Right cardiac atrium (tissue), 5 donors: ENCODE measurements around the gene CASZ1. TPM values are rescaled to one million over a fixed set of nuclear protein-coding genes. Genes with fewer than 3 reads are reported as not detected.

Experiments used
- ATAC-seq, 2 donors: fragments of 200-7000 bp; cut with Tn5 transposase; one replicate each; pipeline versions ENCODE4 v1.8.0 to v1.9.1; 2020; ENCODE audit warnings: moderate library complexity in 2 of 2, mild to moderate bottlenecking in 1 of 2
- DNase-seq, 3 donors: peaks; one replicate each; pipeline ENCODE4 v3.0.0-alpha.2; 2020
- H3K27ac ChIP-seq: one replicate; pipeline ENCODE4 v1.5.1; 2013; ENCODE audit warnings: mild to moderate bottlenecking, low read length, control low read depth, moderate library complexity
- H3K27me3 ChIP-seq: one replicate; pipeline ENCODE4 v1.6.1; 2013; ENCODE audit not compliant: control insufficient read depth, insufficient read depth
- H3K4me1 ChIP-seq: one replicate; pipeline ENCODE4 v1.6.1; 2013; ENCODE audit warnings: low read length; ENCODE audit not compliant: control insufficient read depth, insufficient read depth
- H3K4me3 ChIP-seq: one replicate; pipeline ENCODE4 v1.5.1; 2013; ENCODE audit warnings: low read length, control low read depth
- H3K9me3 ChIP-seq: one replicate; pipeline ENCODE4 v1.6.1; 2013; ENCODE audit warnings: low read length; ENCODE audit not compliant: control insufficient read depth
- whole genome bisulfite sequencing: extraction: QIAGEN DNeasy Blood & Tissue Kit; methylation state at CpG from one replicate; pipeline ENCODE4 v1.1.7; 2013; 5-methylcytosine and 5-hydroxymethylcytosine counted together
- intact Hi-C, 4 donors: fragments of 100-400 bp; cut with DNase I; formaldehyde crosslinking; loops; one replicate each; pipeline versions ENCODE4 v1.11.0 to v1.14.0; 2022 to 2023
- polyA plus RNA-seq: library from polyadenylated mRNA; stranded (reverse); fragments of 200-250 nt; gene quantifications from one replicate; pipeline ENCODE4 v1.2.3, GENCODE V29; 2013
- total RNA-seq, 4 donors: library from RNA; stranded (reverse); fragmentation: NEBNext Ultra II Directional; extraction: Animal tissue kit (Norgen Biotek cat#: 25700); gene quantifications; one replicate each; pipeline ENCODE4 v1.2.1, GENCODE V29; 2021
- donor health status: healthy with polysubstance abuse.
- donor health status: DM: no; HTN: yes; CAD: no.
- donor health status: DM: no; HTN: no; CAD: no.
- donor health status: DM: no; HTN: yes; CAD: no; lungs with severe emphysema.
- donor health status: DM: yes; HTN: yes; CAD: no.

CASZ1 gene
- total and polyA plus RNA-seq, 5 donors = 24.2 to 98.9 (median 54.5) TPM

- H3K4me1 ChIP-seq = peaks cover 12% of the 10 kb centered on the region
- ATAC-seq (peak; percentile 7 to 40), DNase-seq (peak; percentile 36 to 83 (median 83))
- no peak overlapping the region for H3K4me3 ChIP-seq
- no peaks in the 10 kb centered on the region for H3K9me3 ChIP-seq
- WGBS = 44% methylated on average over 15 of the region's 15 CpGs
- H3K27me3 ChIP-seq = no peaks in the 10 kb centered on the region
- H3K27ac ChIP-seq = peak overlapping the region; percentile 65
- intact Hi-C loops = no loop called here
Observed at GRCh38 chr1:10664251-10664650, 132.2 kb downstream of the CASZ1 start.

DNA sequence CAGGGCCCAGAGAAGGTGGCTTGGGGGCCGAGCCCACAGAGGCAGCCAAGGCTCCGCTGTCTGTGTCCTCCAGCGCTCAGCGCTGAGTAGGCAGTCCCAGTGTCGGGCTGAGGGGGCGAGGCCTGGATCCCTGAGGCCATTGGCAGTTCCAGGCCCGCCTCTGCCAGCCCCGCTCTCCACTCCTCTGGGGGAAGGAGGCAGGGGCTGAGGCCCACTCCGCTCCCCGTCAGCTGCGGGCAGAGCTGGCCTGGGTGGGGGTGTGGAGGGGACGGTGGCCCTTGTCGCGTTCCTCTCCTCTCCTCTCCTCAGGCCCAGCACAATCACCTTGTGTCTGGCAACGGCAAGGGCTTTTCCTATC lies 132.8 kb downstream of the CASZ1 start:
- ATAC-seq = peak; percentile 63 to 74

DNA sequence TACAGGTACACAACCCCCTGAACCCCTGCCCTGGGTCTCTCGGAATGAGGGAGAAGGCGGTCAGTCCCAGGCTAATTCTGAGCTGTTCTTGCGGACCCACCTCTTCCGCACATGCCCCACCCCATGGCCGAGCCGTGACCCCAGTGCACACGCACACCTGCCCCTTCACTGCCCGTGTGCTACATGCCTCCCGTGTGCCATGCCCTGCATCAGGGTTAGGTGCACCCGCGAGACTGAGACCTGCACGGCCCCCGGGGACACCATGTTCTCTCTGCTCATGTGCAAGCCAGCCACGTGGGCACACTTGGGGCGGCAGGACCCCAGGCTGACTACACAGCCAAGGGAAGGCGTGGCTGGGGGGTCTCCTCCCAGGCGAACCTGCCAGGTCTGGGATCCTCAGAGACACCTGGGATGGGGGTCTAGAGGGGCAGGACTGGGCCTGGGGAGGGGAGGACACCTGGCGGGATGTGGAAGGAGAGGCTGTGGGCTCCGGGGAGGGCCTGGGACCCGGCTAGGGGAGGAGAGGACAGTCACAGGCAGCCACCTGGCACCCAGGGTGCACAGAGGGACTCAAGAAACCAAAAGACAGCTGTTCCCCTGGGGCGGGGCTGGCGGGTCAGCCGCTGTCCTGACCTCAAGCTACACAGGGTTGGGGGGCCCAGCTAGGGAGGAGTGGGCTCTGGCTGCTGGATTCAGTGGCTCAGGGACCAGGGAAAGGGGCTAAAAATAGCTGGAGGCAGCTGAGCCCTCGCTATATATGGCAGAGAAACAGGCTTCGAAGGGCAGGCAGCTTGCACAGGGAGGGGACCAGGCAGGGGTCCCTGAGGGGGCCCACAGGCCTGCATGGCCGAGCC lies 133.4 kb downstream of the CASZ1 start:
- no peak overlapping the region for H3K4me3 ChIP-seq
- no peaks in the 10 kb centered on the region for H3K9me3 ChIP-seq
- 62% methylated on average over 26 of the region's 26 CpGs for WGBS
- peaks cover 6% of the 10 kb centered on the region for H3K4me1 ChIP-seq
- intact Hi-C loops = no loop called here
- no peaks in the 10 kb centered on the region for H3K27me3 ChIP-seq
- peak overlapping the region; percentile 65 for H3K27ac ChIP-seq
- DNase-seq (no peak), ATAC-seq (no peak)

More for the DNA sequence above, 132.8 kb downstream of the CASZ1 start:
- intact Hi-C loops = no loop called here
- DNase-seq = peak; percentile 72 to 91 (median 90)
- Histone ChIP-seq H3K9me3 (no peaks in the 10 kb centered on the region), H3K4me1 (peaks cover 8% of the 10 kb centered on the region), H3K27ac (peak overlapping the region; percentile 65), H3K27me3 (no peaks in the 10 kb centered on the region), H3K4me3 (no peak overlapping the region)
- WGBS = 30% methylated on average over 15 of the region's 15 CpGs

DNA sequence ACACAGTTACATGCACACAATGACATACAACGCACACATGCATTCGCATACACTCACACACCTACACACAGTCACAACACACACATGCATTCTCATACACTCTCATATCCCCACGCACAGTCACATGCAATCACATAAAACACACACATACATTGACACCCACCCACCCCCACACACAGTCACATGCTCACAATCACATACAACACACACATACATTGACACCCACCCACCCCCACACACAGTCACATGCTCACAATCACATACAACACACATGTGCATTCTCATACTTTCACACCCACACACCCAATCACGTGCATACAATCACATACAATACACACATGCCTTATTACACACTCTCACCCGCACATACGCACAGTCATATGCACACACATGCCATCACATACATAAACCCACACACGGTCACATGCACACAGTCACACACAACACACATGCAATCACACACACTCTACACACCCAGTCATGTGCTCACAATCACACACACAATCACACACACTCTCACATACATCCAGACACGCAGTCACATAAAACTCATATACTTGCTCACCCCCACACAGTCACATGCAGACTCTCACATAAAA lies 134.3 kb downstream of the CASZ1 start:
- H3K27ac ChIP-seq = no peak overlapping the region
- intact Hi-C loops = no loop called here
- DNase-seq (no peak), ATAC-seq (no peak)
- WGBS = 95% methylated on average over 8 of the region's 8 CpGs
- H3K9me3 ChIP-seq = no peaks in the 10 kb centered on the region
- H3K27me3 ChIP-seq = no peaks in the 10 kb centered on the region
- peaks cover 6% of the 10 kb centered on the region for H3K4me1 ChIP-seq
- no peak overlapping the region for H3K4me3 ChIP-seq

DNA sequence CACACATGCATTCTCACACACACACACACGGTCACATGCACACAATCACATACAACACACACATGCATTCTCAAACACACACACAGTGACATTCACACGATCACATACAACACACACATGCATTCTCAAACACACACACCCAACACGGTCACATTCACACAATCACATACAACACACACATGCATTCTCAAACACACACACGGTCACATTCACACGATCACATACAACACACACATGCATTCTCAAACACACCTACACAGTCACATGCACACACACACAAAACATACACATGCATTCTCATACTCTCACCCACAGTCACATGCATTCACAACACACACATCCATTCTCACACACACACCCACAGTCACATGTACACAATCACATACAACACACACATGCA lies 135.0 kb downstream of the CASZ1 start:
- H3K27ac ChIP-seq = no peak overlapping the region
- no peak for DNase-seq
- no peaks in the 10 kb centered on the region for H3K27me3 ChIP-seq
- no peaks in the 10 kb centered on the region for H3K9me3 ChIP-seq
- no peak overlapping the region for H3K4me3 ChIP-seq
- intact Hi-C loops = no loop called here
- peaks cover 6% of the 10 kb centered on the region for H3K4me1 ChIP-seq
- ATAC-seq = no peak
- WGBS = 95% methylated on average over 5 of the region's 5 CpGs

- no peaks in the 10 kb centered on the region for H3K27me3 ChIP-seq
- no peak overlapping the region for H3K4me3 ChIP-seq
- H3K4me1 ChIP-seq = peaks cover 3% of the 10 kb centered on the region
- intact Hi-C loops = no loop called here
- DNase-seq (no peak), ATAC-seq (no peak)
- WGBS = 91% methylated on average over 52 of the region's 52 CpGs
- H3K27ac ChIP-seq = no peak overlapping the region
- no peaks in the 10 kb centered on the region for H3K9me3 ChIP-seq
Observed at GRCh38 chr1:10659646-10660540, 136.6 kb downstream of the CASZ1 start.

GRCh38 chr1:10659218-10659617 lies 137.2 kb downstream of the CASZ1 start:
- intact Hi-C loops = no loop called here
- Histone ChIP-seq H3K27me3 (no peaks in the 10 kb centered on the region), H3K4me3 (no peak overlapping the region), H3K27ac (no peak overlapping the region), H3K9me3 (no peaks in the 10 kb centered on the region), H3K4me1 (peaks cover 3% of the 10 kb centered on the region)
- ATAC-seq (no peak), DNase-seq (no peak)
- WGBS = 95% methylated on average over 18 of the region's 18 CpGs

- no peak for ATAC-seq
- Histone ChIP-seq H3K27me3 (no peaks in the 10 kb centered on the region), H3K4me3 (no peak overlapping the region), H3K27ac (no peak overlapping the region), H3K9me3 (no peaks in the 10 kb centered on the region), H3K4me1 (peaks cover 3% of the 10 kb centered on the region)
- intact Hi-C loops = no loop called here
- DNase-seq = no peak
- 80% methylated on average over 19 of the region's 19 CpGs for WGBS
Observed at GRCh38 chr1:10658396-10659066, 137.9 kb downstream of the CASZ1 start.

DNA sequence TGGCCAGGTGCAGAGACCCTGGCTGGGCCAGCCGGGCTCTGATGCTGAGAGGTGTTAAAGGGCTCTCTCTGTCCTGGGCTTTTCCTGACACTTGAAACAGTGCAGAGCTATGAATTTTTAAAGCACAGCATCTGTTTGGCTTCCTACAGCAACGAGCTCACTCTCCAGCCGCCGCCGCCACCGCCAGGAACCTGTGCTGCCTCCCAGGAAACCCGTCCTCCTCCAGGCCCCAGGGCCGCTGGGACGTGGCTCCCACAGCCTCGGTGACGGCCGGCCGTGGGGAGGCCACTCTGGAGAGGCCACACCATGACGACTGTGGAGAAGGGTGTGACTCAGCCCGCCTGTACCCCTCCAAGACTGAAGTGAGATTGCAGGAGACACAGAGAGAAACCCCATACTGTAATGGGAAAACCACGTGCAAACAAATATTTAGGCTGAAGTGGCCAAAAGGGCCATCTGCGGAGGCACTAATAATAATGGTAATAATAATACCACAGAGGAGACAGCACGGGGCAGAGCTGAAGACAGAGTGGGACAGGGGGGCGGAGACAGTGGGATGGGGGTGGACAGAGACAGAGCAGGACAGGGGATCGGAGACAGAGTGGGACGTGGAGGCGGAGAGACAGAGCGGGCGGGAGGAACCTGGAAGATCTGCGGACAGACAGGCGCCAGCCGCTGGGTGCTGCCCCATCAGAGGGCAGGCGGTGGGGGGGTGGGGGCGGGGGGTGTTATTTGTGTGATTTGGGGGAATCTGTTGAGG lies 139.2 kb downstream of the CASZ1 start:
- no peaks in the 10 kb centered on the region for H3K9me3 ChIP-seq
- ATAC-seq (no peak), DNase-seq (no peak)
- no peak overlapping the region for H3K4me3 ChIP-seq
- 53% methylated on average over 29 of the region's 29 CpGs for WGBS
- intact Hi-C loops = no loop called here
- no peak overlapping the region for H3K27ac ChIP-seq
- H3K4me1 ChIP-seq = no peaks in the 10 kb centered on the region
- H3K27me3 ChIP-seq = no peaks in the 10 kb centered on the region

DNA sequence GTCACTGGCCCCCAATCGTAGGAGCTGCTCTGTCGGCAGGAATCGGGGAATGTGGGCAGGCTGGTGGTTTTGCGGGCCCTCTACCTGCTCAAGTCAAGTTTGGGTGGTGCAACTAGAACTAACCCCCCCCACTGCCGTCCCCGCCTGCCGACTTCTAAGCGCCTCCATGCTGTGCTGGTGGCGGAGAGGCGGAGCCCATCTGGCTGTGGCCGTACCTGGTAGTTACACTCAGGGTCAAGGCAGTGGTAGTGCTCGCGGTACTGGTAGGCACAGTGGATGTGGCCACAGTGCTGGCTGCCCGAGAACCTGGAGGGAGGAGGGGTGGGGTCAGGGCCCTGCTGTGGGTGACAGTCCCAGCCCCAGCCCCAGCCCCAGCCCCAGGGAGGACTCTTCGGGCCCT lies 140.0 kb downstream of the CASZ1 start:
- no peaks in the 10 kb centered on the region for H3K9me3 ChIP-seq
- no peaks in the 10 kb centered on the region for H3K27me3 ChIP-seq
- no peak for DNase-seq
- WGBS = 82% methylated on average over 15 of the region's 15 CpGs
- no peaks in the 10 kb centered on the region for H3K4me1 ChIP-seq
- intact Hi-C loops = no loop called here
- no peak overlapping the region for H3K27ac ChIP-seq
- ATAC-seq = no peak
- H3K4me3 ChIP-seq = no peak overlapping the region
